Fibroblast of lung (primary cell): ENCODE measurements around the gene CEP97.

Experiments used
- EZH2 ChIP-seq: IDR thresholded peaks from 2 replicates; pipeline ENCODE4 v1.5.1; 2012; ENCODE audit warnings: low read length, control low read depth, mild to moderate bottlenecking; ENCODE audit errors: missing control alignments
- TF ChIP-seq, protein P1 (sequence below), 2 donors: IDR thresholded peaks in 1 of 2; conservative IDR thresholded peaks in 1 of 2; 1 replicate in 1 of 2; 2 replicates in 1 of 2; pipeline ENCODE4 v1.5.1; 2011 to 2012; ENCODE audit warnings: low read length in 2 of 2, control low read depth in 1 of 2, inconsistent platforms in 1 of 2, low read depth in 1 of 2, mild to moderate bottlenecking in 1 of 2

DNA sequence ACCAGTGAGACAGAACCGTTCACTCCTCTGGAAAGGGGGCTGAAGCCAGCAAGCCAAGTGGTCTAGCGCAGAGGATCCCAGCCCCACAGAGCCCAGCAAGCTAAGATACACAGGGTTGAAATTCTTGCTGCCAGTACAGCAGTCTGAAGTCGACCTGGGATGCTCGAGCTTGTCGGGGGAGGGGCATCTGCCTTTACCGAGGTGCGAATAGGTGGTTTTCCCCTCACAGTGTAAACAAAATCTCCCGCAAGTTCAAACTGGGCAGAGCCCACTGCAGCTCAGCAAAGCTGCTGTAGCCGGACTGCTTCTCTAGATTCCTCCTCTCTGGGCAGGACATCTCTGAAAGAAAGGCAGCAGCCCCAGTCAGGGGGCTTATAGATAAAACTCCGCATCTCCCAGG lies 11.4 kb downstream of the CEP97 start:
- TF ChIP-seq, protein P1, sequence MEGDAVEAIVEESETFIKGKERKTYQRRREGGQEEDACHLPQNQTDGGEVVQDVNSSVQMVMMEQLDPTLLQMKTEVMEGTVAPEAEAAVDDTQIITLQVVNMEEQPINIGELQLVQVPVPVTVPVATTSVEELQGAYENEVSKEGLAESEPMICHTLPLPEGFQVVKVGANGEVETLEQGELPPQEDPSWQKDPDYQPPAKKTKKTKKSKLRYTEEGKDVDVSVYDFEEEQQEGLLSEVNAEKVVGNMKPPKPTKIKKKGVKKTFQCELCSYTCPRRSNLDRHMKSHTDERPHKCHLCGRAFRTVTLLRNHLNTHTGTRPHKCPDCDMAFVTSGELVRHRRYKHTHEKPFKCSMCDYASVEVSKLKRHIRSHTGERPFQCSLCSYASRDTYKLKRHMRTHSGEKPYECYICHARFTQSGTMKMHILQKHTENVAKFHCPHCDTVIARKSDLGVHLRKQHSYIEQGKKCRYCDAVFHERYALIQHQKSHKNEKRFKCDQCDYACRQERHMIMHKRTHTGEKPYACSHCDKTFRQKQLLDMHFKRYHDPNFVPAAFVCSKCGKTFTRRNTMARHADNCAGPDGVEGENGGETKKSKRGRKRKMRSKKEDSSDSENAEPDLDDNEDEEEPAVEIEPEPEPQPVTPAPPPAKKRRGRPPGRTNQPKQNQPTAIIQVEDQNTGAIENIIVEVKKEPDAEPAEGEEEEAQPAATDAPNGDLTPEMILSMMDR (conservative IDR thresholded peaks at IDR 0.05 in 1 of 2, IDR thresholded peaks at IDR 0.05 in 1 of 2; ENCODE audit: low read depth in 1 of 2, low read length in 2 of 2), result no peak
- TF ChIP-seq EZH2, result no peak
